Neuronal stem cell (in vitro differentiated cells): Measurements from ENCODE around the gene GASK1A.

Source experiments
- DNase-seq: peaks from one replicate; pipeline ENCODE4 v3.0.0-alpha.2; 2013; ENCODE audit warnings: low spot score
- H2AFZ ChIP-seq: one replicate; pipeline ENCODE4 v1.6.1; 2013; ENCODE audit warnings: mild to moderate bottlenecking, low read length, inconsistent platforms
- H2AK5ac ChIP-seq: 2 replicates; pipeline ENCODE4 v1.6.1; 2013; ENCODE audit warnings: low read depth, mild to moderate bottlenecking, inconsistent platforms, low read length, moderate library complexity, mixed read lengths
- H2BK120ac ChIP-seq: 2 replicates; pipeline ENCODE4 v1.6.1; 2013; ENCODE audit warnings: low read depth, mild to moderate bottlenecking, inconsistent platforms, low read length, moderate library complexity, mixed read lengths
- H2BK12ac ChIP-seq: one replicate; pipeline ENCODE4 v1.6.1; 2013; ENCODE audit warnings: low read length, inconsistent platforms
- H2BK15ac ChIP-seq: 2 replicates; pipeline ENCODE4 v1.6.1; 2013; ENCODE audit warnings: mild to moderate bottlenecking, low read length, inconsistent platforms, mixed read lengths
- H2BK5ac ChIP-seq: one replicate; pipeline ENCODE4 v1.6.1; 2013; ENCODE audit warnings: inconsistent platforms, mild to moderate bottlenecking, low read length, moderate library complexity
- H3K14ac ChIP-seq: one replicate; pipeline ENCODE4 v1.6.1; 2013; ENCODE audit warnings: low read length, inconsistent platforms
- H3K18ac ChIP-seq: 2 replicates; pipeline ENCODE4 v1.6.1; 2013; ENCODE audit warnings: low read length, inconsistent platforms
- H3K23ac ChIP-seq: 2 replicates; pipeline ENCODE4 v1.6.1; 2013; ENCODE audit warnings: low read depth, mild to moderate bottlenecking, mixed read lengths, low read length, inconsistent platforms; ENCODE audit not compliant: poor library complexity
- H3K27ac ChIP-seq: replicated peaks from 3 replicates; pipeline ENCODE4 v1.5.1; 2013; ENCODE audit warnings: low read length, inconsistent platforms
- H3K27me3 ChIP-seq, 3 experiments: 2 replicates each; pipeline ENCODE4 v1.6.1; 2013; ENCODE audit warnings: low read length in 3 of 3, mild to moderate bottlenecking in 2 of 3, inconsistent platforms in 1 of 3, low read depth in 1 of 3, mixed read lengths in 1 of 3, moderate library complexity in 1 of 3; ENCODE audit not compliant: control insufficient read depth in 3 of 3, insufficient read depth in 3 of 3
- H3K36me3 ChIP-seq, 2 donors: replicated peaks in 1 of 2; 2 replicates each; pipeline ENCODE4 v1.6.1; 2013; ENCODE audit warnings: low read length in 2 of 2; ENCODE audit not compliant: control insufficient read depth in 2 of 2, insufficient read depth in 2 of 2
- H3K4ac ChIP-seq: 2 replicates; pipeline ENCODE4 v1.6.1; 2013; ENCODE audit warnings: inconsistent platforms, mild to moderate bottlenecking, low read length, moderate library complexity
- H3K4me1 ChIP-seq, 2 donors: 1 replicate in 1 of 2; 2 replicates in 1 of 2; pipeline ENCODE4 v1.6.1; 2013; ENCODE audit warnings: low read length in 2 of 2, low read depth in 1 of 2; ENCODE audit not compliant: control insufficient read depth in 2 of 2, insufficient read depth in 1 of 2
- H3K4me2 ChIP-seq: one replicate; pipeline ENCODE4 v1.6.1; 2013; ENCODE audit warnings: mild to moderate bottlenecking, low read length, inconsistent platforms; ENCODE audit not compliant: insufficient read depth, poor library complexity, severe bottlenecking
- H3K4me3 ChIP-seq, 2 donors: 2 replicates each; pipeline ENCODE4 v1.5.1; 2013; ENCODE audit warnings: low read length in 2 of 2, mild to moderate bottlenecking in 2 of 2, inconsistent platforms in 1 of 2, moderate library complexity in 1 of 2
- H3K79me1 ChIP-seq: one replicate; pipeline ENCODE4 v1.6.1; 2013; ENCODE audit warnings: low read depth, mild to moderate bottlenecking, inconsistent platforms, low read length, moderate library complexity
- H3K9ac ChIP-seq: one replicate; pipeline ENCODE4 v1.6.1; 2013; ENCODE audit warnings: mild to moderate bottlenecking, low read depth, low read length, inconsistent platforms; ENCODE audit not compliant: poor library complexity
- H3K9me3 ChIP-seq, 2 donors: replicated peaks in 1 of 2; 2 replicates each; pipeline versions ENCODE3 to v1.6.1; 2013; ENCODE audit warnings: low read length in 2 of 2, mild to moderate bottlenecking in 2 of 2, inconsistent platforms in 1 of 2, low read depth in 1 of 2, mixed read lengths in 1 of 2, moderate library complexity in 1 of 2; ENCODE audit not compliant: control insufficient read depth in 2 of 2, insufficient read depth in 1 of 2
- H4K8ac ChIP-seq: one replicate; pipeline ENCODE4 v1.6.1; 2013; ENCODE audit warnings: low read depth, mild to moderate bottlenecking, inconsistent platforms, low read length, moderate library complexity
- H4K91ac ChIP-seq: one replicate; pipeline ENCODE4 v1.6.1; 2013; ENCODE audit warnings: low read length, low read depth, mild to moderate bottlenecking, inconsistent platforms; ENCODE audit not compliant: poor library complexity
- WGBS, 2 donors: extraction: QIAGEN DNeasy Blood & Tissue Kit; methylation state at CpG; one replicate each; pipeline ENCODE4 v1.1.7; 2013; ENCODE audit warnings: missing lambda C conversion rate in 2 of 2, mixed read lengths in 1 of 2; ENCODE audit not compliant: insufficient read length in 2 of 2, insufficient replicate concordance in 1 of 2; ENCODE audit errors: extremely low coverage in 2 of 2; 5-methylcytosine and 5-hydroxymethylcytosine counted together

Gene GASK1A

DNA sequence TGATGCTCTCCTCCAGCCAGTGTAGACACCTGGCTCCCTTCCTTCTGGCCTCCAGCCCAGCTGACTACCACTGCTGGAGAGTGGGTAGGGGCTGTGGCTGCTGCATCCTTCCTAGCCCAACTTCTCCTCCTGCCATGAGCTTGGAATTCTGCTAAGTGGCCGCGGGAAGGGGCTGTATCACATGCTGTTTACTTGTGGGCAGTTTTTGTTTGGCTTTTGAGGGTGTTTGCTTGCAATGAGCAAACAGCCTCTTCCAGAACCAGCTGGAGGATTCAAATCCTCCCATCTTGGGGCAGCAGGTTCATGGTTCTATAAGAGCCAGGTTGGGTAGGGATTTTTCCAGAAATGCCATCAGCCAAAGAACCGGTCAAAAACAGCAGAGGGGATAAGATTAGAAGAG lies 9.0 kb downstream of the GASK1A start:
- no peak for DNase-seq
- H3K4me1 ChIP-seq: peaks cover 0 to 15% of the 10 kb centered on the region in 2 donors
- H2BK5ac ChIP-seq: peak overlapping the region; percentile 7
- WGBS, 2 donors: no CpG with 5 or more reads among the region's 3 CpGs
- H3K4me3 ChIP-seq: no peak overlapping the region
- H2BK12ac ChIP-seq: no peak overlapping the region
- H4K8ac ChIP-seq: no peak overlapping the region
- H2BK15ac ChIP-seq: no peak overlapping the region
- H3K79me1 ChIP-seq: no peaks in the 10 kb centered on the region
- no peak overlapping the region for H3K9ac ChIP-seq
- no peak overlapping the region for H2AFZ ChIP-seq
- H3K36me3 ChIP-seq: no peaks in the 10 kb centered on the region
- no peak overlapping the region for H3K14ac ChIP-seq
- H3K9me3 ChIP-seq: no peaks in the 10 kb centered on the region
- H3K27ac ChIP-seq: no peak overlapping the region
- H2AK5ac ChIP-seq: no peak overlapping the region
- peaks cover 0 to 26% (median 0%) of the 10 kb centered on the region in 3 experiments for H3K27me3 ChIP-seq
- H3K23ac ChIP-seq: no peak overlapping the region
- no peak overlapping the region for H3K4me2 ChIP-seq
- no peak overlapping the region for H4K91ac ChIP-seq
- H3K18ac ChIP-seq: peak overlapping the region; percentile 80
- no peak overlapping the region for H2BK120ac ChIP-seq
- no peak overlapping the region for H3K4ac ChIP-seq

DNA sequence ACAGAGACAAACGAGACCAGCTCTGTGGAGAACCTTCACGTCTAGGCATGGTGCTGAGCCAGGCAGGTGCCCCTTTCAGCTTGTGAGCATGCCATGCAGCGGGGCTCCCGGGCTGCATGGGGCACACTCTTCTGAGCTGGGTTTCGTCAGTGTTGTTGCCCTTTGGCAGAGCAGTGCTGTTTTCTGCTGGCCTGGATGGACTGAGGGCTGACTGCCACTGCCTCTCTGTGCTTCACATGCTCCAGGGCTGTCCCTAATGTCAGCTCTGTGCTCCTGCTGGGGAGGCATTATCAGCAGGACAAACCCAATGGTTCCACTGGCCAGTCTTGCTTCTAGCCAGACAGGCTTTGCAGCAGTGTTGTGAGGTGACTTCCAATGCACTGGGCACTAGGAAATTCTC lies 9.5 kb downstream of the GASK1A start:
- H3K14ac ChIP-seq: no peak overlapping the region
- H2AFZ ChIP-seq: no peak overlapping the region
- no peak overlapping the region for H2BK15ac ChIP-seq
- H3K79me1 ChIP-seq: no peaks in the 10 kb centered on the region
- H3K4me1 ChIP-seq: peaks cover 0 to 15% of the 10 kb centered on the region in 2 donors
- no peak overlapping the region for H3K4me3 ChIP-seq
- no peak overlapping the region for H3K27ac ChIP-seq
- H3K4me2 ChIP-seq: no peak overlapping the region
- no CpG with 5 or more reads among the region's 5 CpGs for WGBS, 2 donors
- H3K27me3 ChIP-seq: peaks cover 0 to 22% (median 0%) of the 10 kb centered on the region in 3 experiments
- H3K9me3 ChIP-seq: no peaks in the 10 kb centered on the region
- H3K36me3 ChIP-seq: no peaks in the 10 kb centered on the region
- no peak overlapping the region for H4K91ac ChIP-seq
- H2AK5ac ChIP-seq: no peak overlapping the region
- no peak for DNase-seq
- H2BK5ac ChIP-seq: peak overlapping the region; percentile 7
- H2BK12ac ChIP-seq: no peak overlapping the region
- H3K23ac ChIP-seq: no peak overlapping the region
- H3K4ac ChIP-seq: peak overlapping the region; percentile 26
- no peak overlapping the region for H4K8ac ChIP-seq
- H3K18ac ChIP-seq: peak overlapping the region; percentile 86
- H2BK120ac ChIP-seq: no peak overlapping the region
- H3K9ac ChIP-seq: no peak overlapping the region

- no peak for DNase-seq
- Histone ChIP-seq H3K9me3 (no peaks in the 10 kb centered on the region), H2BK5ac (peak overlapping the region; percentile 91), H3K9ac (peak overlapping the region; percentile 63), H3K4me1 (peaks cover 0 to 15% of the 10 kb centered on the region in 2 donors), H3K27ac (peak overlapping the region; percentile 26), H3K27me3 (peaks cover 0 to 11% (median 0%) of the 10 kb centered on the region in 3 experiments), H3K14ac (peak overlapping the region; percentile 84), H3K18ac (peak overlapping the region; percentile 93), H2BK15ac (peak overlapping the region; percentile 88), H3K4me3 (no peak overlapping the region), H3K4me2 (no peak overlapping the region), H3K4ac (peak overlapping the region; percentile 94), H3K36me3 (no peaks in the 10 kb centered on the region), H4K91ac (no peak overlapping the region), H2BK120ac (no peak overlapping the region), H2AFZ (no peak overlapping the region), H2AK5ac (peak overlapping the region; percentile 88), H4K8ac (no peak overlapping the region), H3K79me1 (no peaks in the 10 kb centered on the region), H2BK12ac (peak overlapping the region; percentile 86), H3K23ac (peak overlapping the region; percentile 94)
- no CpG with 5 or more reads among the region's 11 CpGs for WGBS, 2 donors
Observed at GRCh38 chr3:42991341-42992315, 12.5 kb downstream of the GASK1A start.

- Histone ChIP-seq H3K18ac (no peak overlapping the region), H3K4me1 (peaks cover 0 to 17% of the 10 kb centered on the region in 2 donors)
- WGBS, 2 donors: no CpG with 5 or more reads among the region's 3 CpGs
Observed at GRCh38 chr3:42994595-42994994, 15.5 kb downstream of the GASK1A start.

More at GRCh38 chr3:42994595-42994994, 15.5 kb downstream of the GASK1A start:
- no peak overlapping the region for H3K14ac ChIP-seq
- no peak overlapping the region for H2BK15ac ChIP-seq
- H4K8ac ChIP-seq: no peak overlapping the region
- no peak overlapping the region for H3K9ac ChIP-seq
- H2BK5ac ChIP-seq: peak overlapping the region; percentile 27
- H3K4ac ChIP-seq: no peak overlapping the region
- no peak overlapping the region for H3K4me3 ChIP-seq
- no peak overlapping the region for H2BK12ac ChIP-seq
- no peak overlapping the region for H2AK5ac ChIP-seq
- no peak overlapping the region for H3K23ac ChIP-seq
- no peak overlapping the region for H2BK120ac ChIP-seq
- no peak overlapping the region for H4K91ac ChIP-seq
- H3K27me3 ChIP-seq: peaks cover 0 to 4% (median 0%) of the 10 kb centered on the region in 3 experiments
- H3K4me2 ChIP-seq: no peak overlapping the region
- no peak overlapping the region for H3K27ac ChIP-seq
- no peaks in the 10 kb centered on the region for H3K79me1 ChIP-seq
- no peak for DNase-seq
- H3K9me3 ChIP-seq: no peaks in the 10 kb centered on the region
- H3K36me3 ChIP-seq: no peaks in the 10 kb centered on the region
- no peak overlapping the region for H2AFZ ChIP-seq
